GM12874 (cell line): ENCODE results near the gene GRAMD4.

Source experiments
- TF ChIP-seq, protein P1 (sequence below): IDR thresholded peaks from 2 replicates; pipeline ENCODE4 v1.5.1; 2011; ENCODE audit warnings: low read depth, mild to moderate bottlenecking, control low read depth, low read length, moderate library complexity; ENCODE audit not compliant: insufficient read depth

The GRAMD4 gene

DNA sequence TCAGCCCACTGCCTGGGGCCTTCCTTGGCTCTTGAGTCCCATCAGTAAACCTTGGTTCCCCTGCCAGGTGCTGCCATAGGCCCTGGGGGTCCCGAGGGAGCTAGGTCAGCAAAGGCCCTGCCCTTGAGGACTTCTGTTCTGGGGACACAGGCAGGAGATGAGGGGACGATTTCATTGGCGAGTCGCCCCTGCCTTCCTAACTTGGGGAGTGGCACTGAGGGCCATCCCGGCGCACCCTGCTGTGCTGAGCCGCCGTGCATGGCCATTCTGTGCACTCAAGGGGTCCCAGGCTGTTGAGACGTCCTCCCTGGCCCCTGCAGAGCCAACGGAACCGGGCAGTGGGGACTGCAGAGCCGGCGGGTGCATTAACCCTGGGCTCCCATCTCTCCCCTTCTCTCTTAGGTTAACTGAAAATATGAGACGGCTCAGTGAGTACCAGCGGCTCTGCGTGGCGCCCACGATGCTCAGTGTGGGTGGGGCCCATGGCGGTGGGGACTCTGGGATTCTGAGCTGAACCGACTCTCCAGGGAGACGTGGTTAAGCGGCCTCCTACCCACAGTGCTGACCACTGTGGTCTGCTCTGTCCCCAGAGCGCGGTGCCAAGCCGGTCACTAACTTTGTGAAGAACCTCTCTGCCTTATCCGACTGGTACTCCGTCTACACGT is 43.4 kb downstream of the GRAMD4 start:
- TF ChIP-seq, protein P1, sequence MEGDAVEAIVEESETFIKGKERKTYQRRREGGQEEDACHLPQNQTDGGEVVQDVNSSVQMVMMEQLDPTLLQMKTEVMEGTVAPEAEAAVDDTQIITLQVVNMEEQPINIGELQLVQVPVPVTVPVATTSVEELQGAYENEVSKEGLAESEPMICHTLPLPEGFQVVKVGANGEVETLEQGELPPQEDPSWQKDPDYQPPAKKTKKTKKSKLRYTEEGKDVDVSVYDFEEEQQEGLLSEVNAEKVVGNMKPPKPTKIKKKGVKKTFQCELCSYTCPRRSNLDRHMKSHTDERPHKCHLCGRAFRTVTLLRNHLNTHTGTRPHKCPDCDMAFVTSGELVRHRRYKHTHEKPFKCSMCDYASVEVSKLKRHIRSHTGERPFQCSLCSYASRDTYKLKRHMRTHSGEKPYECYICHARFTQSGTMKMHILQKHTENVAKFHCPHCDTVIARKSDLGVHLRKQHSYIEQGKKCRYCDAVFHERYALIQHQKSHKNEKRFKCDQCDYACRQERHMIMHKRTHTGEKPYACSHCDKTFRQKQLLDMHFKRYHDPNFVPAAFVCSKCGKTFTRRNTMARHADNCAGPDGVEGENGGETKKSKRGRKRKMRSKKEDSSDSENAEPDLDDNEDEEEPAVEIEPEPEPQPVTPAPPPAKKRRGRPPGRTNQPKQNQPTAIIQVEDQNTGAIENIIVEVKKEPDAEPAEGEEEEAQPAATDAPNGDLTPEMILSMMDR: no peak

DNA sequence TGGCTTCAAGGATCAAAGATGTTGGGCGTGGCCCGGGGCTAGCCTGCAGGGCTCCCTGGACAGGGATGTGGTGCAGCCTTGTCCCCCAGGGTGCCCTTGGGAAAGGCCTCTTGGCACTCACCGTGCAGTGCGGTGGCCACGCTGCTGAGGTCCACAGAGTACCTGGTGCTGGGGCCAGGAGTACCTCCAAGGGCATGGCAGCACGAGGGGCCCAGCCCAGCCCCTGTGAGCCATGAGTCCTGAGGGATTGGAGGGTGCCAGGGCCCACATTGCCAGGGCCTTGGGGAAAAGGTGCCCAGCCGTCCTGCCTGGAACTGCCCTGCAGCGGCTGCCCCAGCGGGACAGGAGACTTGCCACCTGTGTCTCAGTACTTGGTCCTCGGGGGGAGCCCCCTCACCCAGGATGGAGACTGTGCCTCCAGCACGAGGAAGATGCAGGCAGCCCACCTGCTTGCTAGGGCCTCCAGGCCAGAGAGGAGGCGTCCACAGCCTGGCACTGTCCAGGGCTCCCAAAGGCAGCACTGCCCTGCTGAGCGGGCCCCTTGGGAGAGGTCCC is 44.2 kb downstream of the GRAMD4 start:
- TF ChIP-seq, protein P1: no peak

DNA sequence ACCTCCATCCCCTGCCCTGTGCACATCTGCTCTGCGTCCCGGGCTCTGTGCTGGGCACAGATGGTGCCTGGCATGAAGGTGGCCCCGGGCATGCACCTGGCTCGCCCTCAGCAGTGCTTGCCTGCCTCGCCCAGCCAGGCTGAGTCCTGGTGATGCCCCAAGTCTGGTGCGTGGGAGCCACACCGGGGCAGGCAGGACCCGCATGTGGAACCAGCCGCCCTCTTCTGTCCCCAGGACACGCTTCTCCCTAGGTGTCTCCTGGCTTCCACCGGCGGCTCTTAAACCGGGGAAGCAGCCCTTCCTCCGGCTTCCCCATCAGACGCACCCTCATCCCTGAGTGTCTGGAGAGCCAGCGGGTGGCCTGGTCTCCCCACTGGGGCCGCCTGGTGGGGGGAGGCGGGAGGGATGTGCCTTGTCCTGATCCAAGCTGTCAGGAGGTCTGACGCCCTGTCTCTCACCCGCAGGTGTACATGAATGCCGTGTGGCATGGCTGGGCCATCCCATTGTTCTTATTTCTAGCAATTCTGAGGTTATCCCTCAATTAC is 45.0 kb downstream of the GRAMD4 start:
- TF ChIP-seq, protein P1: no peak

DNA sequence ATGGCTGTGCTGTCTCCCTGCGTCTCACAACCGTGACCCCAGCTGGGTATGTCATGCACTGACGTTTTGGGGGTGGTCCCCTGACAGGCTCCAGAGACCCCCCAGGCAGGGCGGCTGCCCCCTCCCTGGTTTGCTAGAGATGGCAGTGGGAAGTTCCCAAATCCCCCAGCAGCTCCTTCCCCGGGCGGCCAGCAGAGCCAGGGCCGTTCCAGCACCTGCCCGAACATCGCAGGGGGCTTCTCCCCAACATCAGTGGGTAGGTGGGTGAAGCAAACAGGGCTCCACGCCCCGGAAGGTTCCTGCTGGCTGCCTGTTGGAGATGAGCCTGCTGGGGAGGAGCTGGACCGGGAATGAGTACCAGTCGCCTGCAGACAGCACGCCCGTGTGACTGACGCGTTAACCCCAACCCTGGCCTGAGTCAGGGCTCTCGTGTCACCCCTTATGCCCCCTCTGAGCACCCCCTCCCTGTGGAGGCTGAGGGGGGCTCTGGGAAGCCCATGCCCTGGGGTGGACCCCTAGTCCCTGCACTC is 45.6 kb downstream of the GRAMD4 start:
- TF ChIP-seq, protein P1: no peak

DNA sequence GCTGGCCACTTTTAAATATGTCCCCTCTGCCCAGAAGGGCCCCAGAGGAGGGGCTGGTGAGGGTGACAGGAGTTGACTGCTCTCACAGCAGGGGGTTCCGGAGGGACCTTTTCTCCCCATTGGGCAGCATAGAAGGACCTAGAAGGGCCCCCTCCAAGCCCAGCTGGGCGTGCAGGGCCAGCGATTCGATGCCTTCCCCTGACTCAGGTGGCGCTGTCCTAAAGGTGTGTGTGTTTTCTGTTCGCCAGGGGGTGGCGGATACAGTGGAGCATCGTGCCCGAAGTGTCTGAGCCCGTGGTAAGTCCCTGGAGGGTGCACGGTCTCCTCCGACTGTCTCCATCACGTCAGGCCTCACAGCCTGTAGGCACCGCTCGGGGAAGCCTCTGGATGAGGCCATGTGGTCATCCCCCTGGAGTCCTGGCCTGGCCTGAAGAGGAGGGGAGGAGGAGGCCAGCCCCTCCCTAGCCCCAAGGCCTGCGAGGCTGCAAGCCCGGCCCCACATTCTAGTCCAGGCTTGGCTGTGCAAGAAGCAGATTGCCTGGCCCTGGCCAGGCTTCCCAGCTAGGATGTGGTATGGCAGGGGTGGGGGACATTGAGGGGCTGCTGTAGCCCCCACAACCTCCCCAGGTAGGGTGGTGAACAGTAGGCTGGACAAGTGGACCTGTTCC is 46.5 kb downstream of the GRAMD4 start:
- TF ChIP-seq, protein P1: no peak

DNA sequence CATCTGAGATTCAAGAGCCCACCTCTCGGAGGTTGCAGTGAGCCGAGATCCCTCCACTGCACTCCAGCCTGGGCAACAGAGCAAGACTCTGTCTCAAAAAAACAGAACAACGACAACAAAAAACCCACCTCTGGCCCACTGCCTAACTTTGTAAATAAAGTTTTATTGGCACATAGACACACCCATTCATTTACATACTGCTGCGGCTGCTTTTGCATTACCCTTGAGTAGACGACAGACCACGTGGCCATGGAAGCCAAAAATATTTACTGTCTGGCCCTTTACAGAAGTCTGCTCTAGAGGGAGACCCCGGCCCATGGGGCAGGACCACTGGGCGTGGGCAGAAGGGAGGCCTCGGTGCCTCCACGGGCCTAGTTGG is 47.0 kb downstream of the GRAMD4 start:
- TF ChIP-seq, protein P1: no peak

DNA sequence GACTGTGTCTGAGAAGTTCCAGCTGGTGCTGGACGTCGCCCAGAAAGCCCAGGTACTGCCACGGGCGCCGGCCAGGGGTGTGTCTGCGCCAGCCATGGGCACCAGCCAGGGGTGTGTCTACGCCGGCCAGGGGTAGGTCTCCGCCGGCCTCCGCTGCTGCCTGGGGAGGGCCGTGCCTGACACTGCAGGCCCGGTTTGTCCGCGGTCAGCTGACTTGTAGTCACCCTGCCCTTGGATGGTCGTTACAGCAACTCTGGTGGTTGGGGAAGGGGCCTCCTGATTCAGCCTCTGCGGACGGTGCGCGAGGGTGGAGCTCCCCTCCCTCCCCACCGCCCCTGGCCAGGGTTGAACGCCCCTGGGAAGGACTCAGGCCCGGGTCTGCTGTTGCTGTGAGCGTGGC is 47.9 kb downstream of the GRAMD4 start:
- TF ChIP-seq, protein P1: no peak
